Vagina (tissue), 1 donor: ENCODE data around the gene ACLY. TPM values are rescaled to one million over a fixed set of nuclear protein-coding genes. Genes with fewer than 3 reads are reported as not detected.

Experiments used
- small RNA-seq: library from RNA; depleted of rRNA; stranded (forward); fragments of <200 nt; gene quantifications from one replicate; pipeline ENCODE3, GENCODE V24; 2016
- total RNA-seq: library from RNA; depleted of rRNA; stranded (reverse); fragments of >200 nt; gene quantifications from one replicate; pipeline ENCODE4 v1.2.3, GENCODE V29; 2016

Gene ACLY
- total RNA-seq, 1 donor from 2014 or later: 74.9 TPM

Small RNAs within 50 kb of the gene (small RNA-seq; reads per million reads assigned to genes)
- gene AC125257.2: not detected

Other genes starting within 250 kb of the ACLY start
- gene EIF1, start 230.1 kb downstream of the ACLY start, total RNA-seq: 204 TPM
- not detected for gene GAST, start 206.6 kb downstream of the ACLY start, total RNA-seq
- gene HAP1, start 184.3 kb downstream of the ACLY start, total RNA-seq: 1.2 TPM
- gene JUP, start 132.2 kb downstream of the ACLY start, total RNA-seq: 589 TPM
- 11.5 TPM for gene P3H4, start 107.0 kb downstream of the ACLY start, total RNA-seq
- 53.5 TPM for gene FKBP10, start 105.9 kb downstream of the ACLY start, total RNA-seq
- gene NT5C3B, start 82.7 kb downstream of the ACLY start, total RNA-seq: 71.5 TPM
- gene KLHL10, start 81.1 kb downstream of the ACLY start, total RNA-seq: not detected
- gene KLHL11, start 53.5 kb downstream of the ACLY start, total RNA-seq: 15.2 TPM
- gene ODAD4, start 11.7 kb upstream of the ACLY start, total RNA-seq: 1.7 TPM
- gene CNP, start 47.8 kb upstream of the ACLY start, total RNA-seq: 54.0 TPM
- 60.2 TPM for gene DNAJC7, start 98.5 kb upstream of the ACLY start, total RNA-seq
- gene NKIRAS2, start 101.1 kb upstream of the ACLY start, total RNA-seq: 28.7 TPM
- gene C17orf113, start 131.7 kb upstream of the ACLY start, total RNA-seq: 0.49 TPM
- 0.49 TPM for gene ZNF385C, start 179.5 kb upstream of the ACLY start, total RNA-seq
- 8.1 TPM for gene DHX58, start 193.8 kb upstream of the ACLY start, total RNA-seq
- gene KAT2A, start 202.4 kb upstream of the ACLY start, total RNA-seq: 63.1 TPM
- 1.2 TPM for gene HSPB9, start 203.9 kb upstream of the ACLY start, total RNA-seq
- gene RAB5C, start 236.0 kb upstream of the ACLY start, total RNA-seq: 111 TPM